Measurements from ENCODE around the gene TMEM202. TPM values are rescaled to one million over a fixed set of nuclear protein-coding genes. Genes with fewer than 3 reads are reported as not detected.
"Not testable (repeated sequence)": the region's sequence is repeated elsewhere in the genome, so short reads cannot be mapped to it uniquely, and the experiment has no call there.

The TMEM202 gene
- total RNA-seq, 2 donors from 2014 or later: not detected

DNA sequence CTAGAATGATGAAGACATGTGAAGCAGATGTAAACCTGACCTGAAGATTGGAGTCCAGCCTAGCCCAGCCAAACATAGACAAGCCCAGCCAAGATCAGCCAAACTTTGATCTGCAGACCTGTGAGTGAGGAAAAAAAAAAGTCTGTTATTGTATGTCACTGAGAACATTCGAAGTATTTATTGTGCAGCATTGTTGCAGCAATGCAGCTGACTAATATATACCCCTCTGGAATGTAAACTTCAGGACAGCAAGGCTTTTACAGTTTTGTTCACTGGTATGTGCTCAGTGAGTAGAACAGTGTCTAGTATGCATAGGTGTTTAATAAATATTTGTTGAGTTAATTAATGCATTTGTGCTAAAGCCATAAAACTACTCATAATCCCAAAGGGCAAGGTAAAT, 23.4 kb downstream of the TMEM202 start:
- TF ChIP-seq CTCF (IDR thresholded peaks at IDR 0.05): no peak
- Histone ChIP-seq H3K36me3 (no peaks in the 10 kb centered on the region), H3K9me3 (no peaks in the 10 kb centered on the region), H3K4me1 (ENCODE audit: control insufficient read depth in 1 of 2, low read depth in 2 of 2) (no peaks in the 10 kb centered on the region), H3K27me3 (replicated peaks; ENCODE audit: insufficient read depth) (no peaks in the 10 kb centered on the region), H3K27ac (no peak overlapping the region), H3K4me3 (no peak overlapping the region)
- no peak for DNase-seq (ENCODE audit: low spot score)
- ATAC-seq (ENCODE audit: insufficient number of reproducible peaks, low FRiP score, low read depth): no peak

DNA sequence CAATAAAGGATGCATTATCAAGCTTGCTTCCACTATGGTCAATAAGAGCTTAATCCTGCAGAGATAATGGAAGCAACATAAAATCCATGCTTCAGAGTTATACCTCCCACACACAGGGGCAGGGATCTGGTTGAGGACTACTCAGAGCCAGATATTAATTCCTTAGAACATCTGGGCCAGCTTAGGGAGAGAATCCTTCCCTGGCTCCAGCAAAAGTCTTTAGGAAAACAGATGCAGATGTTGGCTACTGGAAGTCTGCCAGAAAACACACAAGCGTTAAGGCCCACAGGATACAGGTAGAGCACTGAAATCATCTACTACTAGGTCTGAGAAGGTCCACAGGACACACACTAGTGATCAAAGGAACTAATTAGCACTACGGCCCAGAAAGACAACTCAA, 25.2 kb downstream of the TMEM202 start:
- DNase-seq (ENCODE audit: low spot score): no peak
- no peak overlapping the region for H3K4me3 ChIP-seq
- no peaks in the 10 kb centered on the region for H3K27me3 ChIP-seq (replicated peaks; ENCODE audit: insufficient read depth)
- H3K9me3 ChIP-seq: no peaks in the 10 kb centered on the region
- no peak for TF ChIP-seq CTCF (IDR thresholded peaks at IDR 0.05)
- no peaks in the 10 kb centered on the region for H3K36me3 ChIP-seq
- H3K4me1 ChIP-seq (ENCODE audit: control insufficient read depth in 1 of 2, low read depth in 2 of 2): no peaks in the 10 kb centered on the region
- H3K27ac ChIP-seq: no peak overlapping the region
- ATAC-seq (ENCODE audit: insufficient number of reproducible peaks, low FRiP score, low read depth): no peak

DNA sequence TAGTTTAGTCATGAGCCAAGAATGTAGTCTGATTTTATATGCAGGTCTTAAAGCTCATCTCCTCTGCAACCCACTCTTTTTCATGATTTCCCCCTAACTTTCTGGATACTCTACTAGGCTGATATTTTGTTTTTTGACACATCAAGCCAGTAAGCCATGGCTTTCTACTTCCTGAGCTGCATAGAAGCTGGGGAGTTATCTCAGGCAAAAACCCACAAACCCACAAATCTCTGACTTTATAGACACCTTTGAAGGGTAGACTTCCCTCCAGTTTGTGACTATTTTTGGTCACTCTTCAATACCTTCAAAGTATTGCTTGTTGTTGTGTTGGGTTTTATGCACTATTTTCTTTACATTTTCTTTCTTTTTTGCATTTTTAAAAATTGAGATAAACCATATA, 28.6 kb downstream of the TMEM202 start:
- no peaks in the 10 kb centered on the region for H3K27me3 ChIP-seq (replicated peaks; ENCODE audit: insufficient read depth)
- no peak for ATAC-seq (ENCODE audit: insufficient number of reproducible peaks, low FRiP score, low read depth)
- no peak overlapping the region for H3K4me3 ChIP-seq

DNA sequence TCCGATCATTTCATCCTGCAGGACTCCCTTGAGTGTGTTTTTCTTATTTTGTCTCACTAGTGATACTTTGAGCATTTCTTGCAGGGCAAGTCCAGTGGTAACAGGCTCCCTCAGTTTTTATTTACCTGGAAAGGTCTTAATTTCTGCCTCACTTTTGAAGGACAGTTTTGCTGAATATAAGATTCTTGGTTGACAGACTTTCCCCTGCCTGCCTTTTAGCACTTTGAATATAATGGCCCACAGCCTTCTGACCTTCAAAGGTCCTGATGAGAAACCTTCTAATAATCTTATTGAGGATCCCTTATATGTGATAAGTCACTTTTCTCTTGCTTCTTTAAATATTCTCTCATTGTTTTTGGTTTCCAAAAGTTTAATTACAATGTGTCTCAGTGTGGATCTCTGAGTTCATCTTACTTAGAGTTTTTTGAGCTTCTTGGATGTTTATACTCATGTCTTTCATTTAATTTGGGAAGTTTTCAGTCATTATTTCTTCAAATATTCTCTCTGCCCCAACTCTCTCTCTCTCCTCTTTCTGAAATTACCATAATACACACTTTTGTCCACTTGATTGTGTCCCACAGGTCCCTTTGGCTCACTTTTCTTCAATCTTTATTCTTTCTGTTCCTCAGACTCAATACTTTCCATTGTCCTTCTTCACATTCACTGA, 39.7 kb downstream of the TMEM202 start:
- Histone ChIP-seq H3K9me3 (peaks cover 12% of the 10 kb centered on the region), H3K27ac (no peak overlapping the region), H3K4me3 (no peak overlapping the region), H3K36me3 (no peaks in the 10 kb centered on the region), H3K4me1 (ENCODE audit: control insufficient read depth in 1 of 2, low read depth in 2 of 2) (no peaks in the 10 kb centered on the region), H3K27me3 (replicated peaks; ENCODE audit: insufficient read depth) (no peaks in the 10 kb centered on the region)
- DNase-seq (ENCODE audit: low spot score) (no peak), ATAC-seq (ENCODE audit: insufficient number of reproducible peaks, low FRiP score, low read depth) (no peak)
- TF ChIP-seq CTCF (IDR thresholded peaks at IDR 0.05): no peak

More for the DNA sequence above, 28.6 kb downstream of the TMEM202 start:
- no peak for TF ChIP-seq CTCF (IDR thresholded peaks at IDR 0.05)
- Histone ChIP-seq H3K9me3 (no peaks in the 10 kb centered on the region), H3K4me1 (ENCODE audit: control insufficient read depth in 1 of 2, low read depth in 2 of 2) (no peaks in the 10 kb centered on the region), H3K27ac (no peak overlapping the region), H3K36me3 (no peaks in the 10 kb centered on the region)
- DNase-seq (ENCODE audit: low spot score): no peak

DNA sequence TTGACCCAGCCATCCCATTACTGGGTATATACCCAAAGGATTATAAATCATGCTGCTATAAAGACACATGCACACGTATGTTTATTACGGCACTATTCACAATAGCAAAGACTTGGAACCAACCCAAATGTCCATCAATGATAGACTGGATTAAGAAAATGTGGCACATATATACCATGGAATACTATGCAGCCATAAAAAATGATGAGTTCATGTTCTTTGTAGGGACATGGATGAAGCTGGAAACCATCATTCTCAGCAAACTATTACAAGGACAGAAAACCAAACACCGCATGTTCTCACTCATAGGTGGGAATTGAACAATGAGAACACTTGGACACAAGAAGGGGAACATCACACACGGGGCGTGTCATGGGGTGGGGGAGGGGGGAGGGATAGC, 44.7 kb downstream of the TMEM202 start:
- not testable (repeated sequence) for H3K9me3 ChIP-seq; ATAC-seq (ENCODE audit: insufficient number of reproducible peaks, low FRiP score, low read depth); H3K4me3 ChIP-seq; H3K27me3 ChIP-seq (replicated peaks; ENCODE audit: insufficient read depth); DNase-seq (ENCODE audit: low spot score); H3K4me1 ChIP-seq (ENCODE audit: control insufficient read depth in 1 of 2, low read depth in 2 of 2); H3K27ac ChIP-seq; H3K36me3 ChIP-seq

DNA sequence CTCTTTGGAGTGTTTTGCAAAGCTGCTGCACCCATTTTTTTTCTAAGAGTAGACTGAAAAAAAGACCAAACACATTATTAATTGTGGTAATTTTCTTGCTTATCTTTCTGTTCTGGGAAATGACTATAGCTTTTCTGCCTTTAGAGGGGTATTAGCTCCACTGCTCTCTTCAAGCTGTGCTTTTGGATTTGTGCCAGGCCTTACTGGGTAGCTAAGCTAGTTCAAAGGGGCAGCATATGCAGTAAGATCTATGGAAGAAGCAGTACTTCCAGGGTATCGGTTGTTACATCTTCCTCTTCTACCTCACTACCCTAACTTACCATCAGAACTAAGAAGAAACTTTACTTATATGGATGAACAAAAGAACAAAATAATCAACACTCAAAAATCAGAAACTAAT, 47.3 kb downstream of the TMEM202 start:
- DNase-seq (ENCODE audit: low spot score): no peak
- H3K27me3 ChIP-seq (replicated peaks; ENCODE audit: insufficient read depth): no peaks in the 10 kb centered on the region
- no peaks in the 10 kb centered on the region for H3K9me3 ChIP-seq
- no peak overlapping the region for H3K27ac ChIP-seq
- ATAC-seq (ENCODE audit: insufficient number of reproducible peaks, low FRiP score, low read depth): no peak
- no peaks in the 10 kb centered on the region for H3K4me1 ChIP-seq (ENCODE audit: control insufficient read depth in 1 of 2, low read depth in 2 of 2)
- no peak for TF ChIP-seq CTCF (IDR thresholded peaks at IDR 0.05)
- no peak overlapping the region for H3K4me3 ChIP-seq
- no peaks in the 10 kb centered on the region for H3K36me3 ChIP-seq
